ENCODE measurements around the gene MT1HL1.

The MT1HL1 gene

GRCh38 chr1:237004116-237004515, at the start of gene MT1HL1:
MT1HL1 (minus strand) TSS chr1:237004441; CDS start chr1:237004372, 69 bp downstream.
- no peak for ATAC-seq

GRCh38 chr1:237050915-237051314, 46.7 kb upstream of the MT1HL1 start:
- no peak for DNase-seq
- no peak for ATAC-seq

More at GRCh38 chr1:237004116-237004515, at the start of gene MT1HL1:
- no peak for DNase-seq

- no peak for ATAC-seq
- no peak for DNase-seq
Observed at GRCh38 chr1:237050185-237050584, 45.9 kb upstream of the MT1HL1 start.

GRCh38 chr1:237048803-237049202, 44.6 kb upstream of the MT1HL1 start:
- DNase-seq (no peak), ATAC-seq (no peak)

GRCh38 chr1:237045278-237046016, 41.2 kb upstream of the MT1HL1 start:
- no peak for DNase-seq
- ATAC-seq = no peak

- DNase-seq (no peak), ATAC-seq (no peak)
Observed at GRCh38 chr1:237043846-237044636, 39.8 kb upstream of the MT1HL1 start.

GRCh38 chr1:237042892-237043576, 38.8 kb upstream of the MT1HL1 start:
- ATAC-seq (no peak), DNase-seq (no peak)

GRCh38 chr1:237042526-237042891, 38.3 kb upstream of the MT1HL1 start:
- no peak for ATAC-seq
- no peak for DNase-seq

- ATAC-seq (peak; percentile 46), DNase-seq (no peak)
Observed at GRCh38 chr1:237041795-237042525, 37.7 kb upstream of the MT1HL1 start, which contains the start of gene RYR2. RYR2 (plus strand) TSS chr1:237042184; CDS start chr1:237042522, 338 bp downstream.

GRCh38 chr1:237041461-237041794, 37.2 kb upstream of the MT1HL1 start:
- no peak for ATAC-seq

GRCh38 chr1:237040823-237041222, 36.6 kb upstream of the MT1HL1 start:
- no peak for ATAC-seq
- DNase-seq = no peak

More at GRCh38 chr1:237041461-237041794, 37.2 kb upstream of the MT1HL1 start:
- DNase-seq = no peak

GRCh38 chr1:237038211-237038610, 34.0 kb upstream of the MT1HL1 start:
- DNase-seq = no peak
- ATAC-seq = no peak

GRCh38 chr1:237035759-237036158, 31.5 kb upstream of the MT1HL1 start:
- ATAC-seq (no peak), DNase-seq (no peak)

GRCh38 chr1:237033804-237034203, 29.6 kb upstream of the MT1HL1 start:
- ATAC-seq (no peak), DNase-seq (no peak)

- no peak for ATAC-seq
- DNase-seq = no peak
Observed at GRCh38 chr1:237033061-237033460, 28.8 kb upstream of the MT1HL1 start.

- no peak for DNase-seq
- ATAC-seq = no peak
Observed at GRCh38 chr1:237032029-237032428, 27.8 kb upstream of the MT1HL1 start.

GRCh38 chr1:237031480-237031879, 27.2 kb upstream of the MT1HL1 start:
- DNase-seq (no peak), ATAC-seq (no peak)

- no peak for ATAC-seq
Observed at GRCh38 chr1:237029850-237030535, 25.8 kb upstream of the MT1HL1 start.

GRCh38 chr1:237029240-237029639, 25.0 kb upstream of the MT1HL1 start:
- ATAC-seq (no peak), DNase-seq (no peak)

More at GRCh38 chr1:237029850-237030535, 25.8 kb upstream of the MT1HL1 start:
- no peak for DNase-seq

GRCh38 chr1:237025358-237026074, 21.3 kb upstream of the MT1HL1 start:
- DNase-seq = no peak
- ATAC-seq = no peak

- ATAC-seq = no peak
- no peak for DNase-seq
Observed at GRCh38 chr1:237018896-237019295, 14.7 kb upstream of the MT1HL1 start.
